Large intestine (tissue), 3 donors: Measurements from ENCODE around the gene SEC61B. TPM values are rescaled to one million over a fixed set of nuclear protein-coding genes. Genes with fewer than 3 reads are reported as not detected.
"Not testable (repeated sequence)": the region's sequence is repeated elsewhere in the genome, so short reads cannot be mapped to it uniquely, and the experiment has no call there.

Experiments
- DNase-seq, 2 donors: peaks; one replicate each; pipeline versions ENCODE4 v3.0.0 to v3.0.0-alpha.2; 2013
- H3K27ac ChIP-seq: one replicate; pipeline ENCODE4 v1.5.1; 2013; ENCODE audit warnings: low read length
- H3K27me3 ChIP-seq: 2 replicates; pipeline ENCODE4 v1.6.1; 2013; ENCODE audit warnings: low read length; ENCODE audit not compliant: control insufficient read depth, insufficient read depth
- H3K36me3 ChIP-seq: 2 replicates; pipeline ENCODE4 v1.6.1; 2013; ENCODE audit warnings: low read length; ENCODE audit not compliant: control insufficient read depth, insufficient read depth
- H3K4me1 ChIP-seq: one replicate; pipeline ENCODE4 v1.6.1; 2013; ENCODE audit warnings: low read length; ENCODE audit not compliant: control insufficient read depth, insufficient read depth
- H3K4me3 ChIP-seq: one replicate; pipeline ENCODE4 v1.5.1; 2013; ENCODE audit warnings: low read length
- H3K9me3 ChIP-seq: one replicate; pipeline ENCODE4 v1.6.1; 2013; ENCODE audit warnings: mild to moderate bottlenecking, low read depth, low read length, moderate library complexity; ENCODE audit not compliant: control insufficient read depth
- WGBS: methylation state at CpG from one replicate; pipeline ENCODE4 v1.1.5; 2013; ENCODE audit warnings: low lambda C conversion rate; ENCODE audit not compliant: insufficient coverage; 5-methylcytosine and 5-hydroxymethylcytosine counted together
- polyA plus RNA-seq: library from polyadenylated mRNA; unstranded; fragments of 120-200 nt; gene quantifications from one replicate; pipeline ENCODE4 v1.2.1, GENCODE V29; 2013

The SEC61B gene
- polyA plus RNA-seq, 1 donor: 187 TPM

GRCh38 chr9:99189887-99190596 is 32.0 kb upstream of the SEC61B start:
- WGBS: 92% methylated on average over 1 of the region's 8 CpGs
- no peak for DNase-seq
- Histone ChIP-seq H3K27me3 (peaks cover 15% of the 10 kb centered on the region), H3K27ac (no peak overlapping the region), H3K4me1 (no peaks in the 10 kb centered on the region), H3K36me3 (no peaks in the 10 kb centered on the region), H3K4me3 (no peak overlapping the region), H3K9me3 (no peaks in the 10 kb centered on the region)

- H3K36me3 ChIP-seq: no peaks in the 10 kb centered on the region
- H3K27me3 ChIP-seq: peaks cover 15% of the 10 kb centered on the region
- DNase-seq: no peak
- WGBS: no CpG with 5 or more reads among the region's 3 CpGs
- H3K4me1 ChIP-seq: no peaks in the 10 kb centered on the region
- H3K27ac ChIP-seq: no peak overlapping the region
- H3K9me3 ChIP-seq: no peaks in the 10 kb centered on the region
- no peak overlapping the region for H3K4me3 ChIP-seq
Observed at GRCh38 chr9:99190597-99191283, 31.3 kb upstream of the SEC61B start.

GRCh38 chr9:99192786-99193465 is 29.2 kb upstream of the SEC61B start:
- Histone ChIP-seq H3K9me3 (no peaks in the 10 kb centered on the region), H3K4me1 (no peaks in the 10 kb centered on the region), H3K27ac (no peak overlapping the region), H3K27me3 (peaks cover 13% of the 10 kb centered on the region), H3K4me3 (no peak overlapping the region), H3K36me3 (no peaks in the 10 kb centered on the region)
- no peak for DNase-seq
- WGBS: no CpG with 5 or more reads among the region's 5 CpGs

- no peaks in the 10 kb centered on the region for H3K4me1 ChIP-seq
- no peaks in the 10 kb centered on the region for H3K9me3 ChIP-seq
- H3K36me3 ChIP-seq: no peaks in the 10 kb centered on the region
- no peak overlapping the region for H3K27ac ChIP-seq
- DNase-seq: no peak
- peaks cover 10% of the 10 kb centered on the region for H3K27me3 ChIP-seq
- H3K4me3 ChIP-seq: no peak overlapping the region
- no CpG with 5 or more reads among the region's 2 CpGs for WGBS
Observed at GRCh38 chr9:99193466-99193821, 28.6 kb upstream of the SEC61B start.

GRCh38 chr9:99196484-99196883 is 25.6 kb upstream of the SEC61B start:
- H3K27ac ChIP-seq, H3K36me3 ChIP-seq, H3K27me3 ChIP-seq, DNase-seq, H3K9me3 ChIP-seq, H3K4me3 ChIP-seq, H3K4me1 ChIP-seq: not testable (repeated sequence)
- WGBS: 80% methylated on average over 3 of the region's 5 CpGs

- DNase-seq: no peak
- no peaks in the 10 kb centered on the region for H3K9me3 ChIP-seq
- H3K27me3 ChIP-seq: peaks cover 4% of the 10 kb centered on the region
- WGBS: 100% methylated on average over 1 of the region's 3 CpGs
- H3K4me3 ChIP-seq: no peak overlapping the region
- H3K27ac ChIP-seq: no peak overlapping the region
- H3K4me1 ChIP-seq: no peaks in the 10 kb centered on the region
- no peaks in the 10 kb centered on the region for H3K36me3 ChIP-seq
Observed at GRCh38 chr9:99197124-99197630, 24.9 kb upstream of the SEC61B start.

- no CpG with 5 or more reads among the region's 9 CpGs for WGBS
- Histone ChIP-seq H3K9me3 (no peaks in the 10 kb centered on the region), H3K4me1 (no peaks in the 10 kb centered on the region)
Observed at GRCh38 chr9:99197987-99198386, 24.1 kb upstream of the SEC61B start.

GRCh38 chr9:99199938-99200539 is 22.0 kb upstream of the SEC61B start:
- Histone ChIP-seq H3K4me3 (no peak overlapping the region), H3K36me3 (no peaks in the 10 kb centered on the region), H3K9me3 (no peaks in the 10 kb centered on the region), H3K27ac (no peak overlapping the region), H3K27me3 (no peaks in the 10 kb centered on the region), H3K4me1 (no peaks in the 10 kb centered on the region)
- WGBS: 95% methylated on average over 6 of the region's 8 CpGs
- no peak for DNase-seq

More at GRCh38 chr9:99197987-99198386, 24.1 kb upstream of the SEC61B start:
- H3K27me3 ChIP-seq: peaks cover 2% of the 10 kb centered on the region
- no peak for DNase-seq
- no peaks in the 10 kb centered on the region for H3K36me3 ChIP-seq
- H3K27ac ChIP-seq: no peak overlapping the region
- no peak overlapping the region for H3K4me3 ChIP-seq

GRCh38 chr9:99201603-99202002 is 20.5 kb upstream of the SEC61B start:
- no peak for DNase-seq
- Histone ChIP-seq H3K9me3 (no peaks in the 10 kb centered on the region), H3K27ac (no peak overlapping the region), H3K27me3 (no peaks in the 10 kb centered on the region), H3K4me3 (no peak overlapping the region), H3K4me1 (no peaks in the 10 kb centered on the region), H3K36me3 (no peaks in the 10 kb centered on the region)
- no CpG with 5 or more reads among the region's 5 CpGs for WGBS

GRCh38 chr9:99210572-99210971 is 11.5 kb upstream of the SEC61B start:
- DNase-seq: no peak
- no peak overlapping the region for H3K4me3 ChIP-seq
- no peaks in the 10 kb centered on the region for H3K27me3 ChIP-seq
- peaks cover 8% of the 10 kb centered on the region for H3K9me3 ChIP-seq
- H3K4me1 ChIP-seq: no peaks in the 10 kb centered on the region
- H3K27ac ChIP-seq: no peak overlapping the region
- peaks cover 11% of the 10 kb centered on the region for H3K36me3 ChIP-seq
